HG02759 (cell line): Measurements from ENCODE around the gene ABCB11.

Experiments
- ATAC-seq: cut with Tn5 transposase; IDR thresholded peaks from one replicate; pipeline ENCODE4 v1.9.1; 2021; ENCODE audit warnings: mild to moderate bottlenecking, moderate library complexity; ENCODE audit not compliant: unreplicated experiment

The ABCB11 gene

GRCh38 chr2:169010633-169011460, 20.3 kb downstream of the ABCB11 start:
- no peak for ATAC-seq

GRCh38 chr2:169009865-169010579, 21.1 kb downstream of the ABCB11 start:
- peak; percentile 44 for ATAC-seq

DNA sequence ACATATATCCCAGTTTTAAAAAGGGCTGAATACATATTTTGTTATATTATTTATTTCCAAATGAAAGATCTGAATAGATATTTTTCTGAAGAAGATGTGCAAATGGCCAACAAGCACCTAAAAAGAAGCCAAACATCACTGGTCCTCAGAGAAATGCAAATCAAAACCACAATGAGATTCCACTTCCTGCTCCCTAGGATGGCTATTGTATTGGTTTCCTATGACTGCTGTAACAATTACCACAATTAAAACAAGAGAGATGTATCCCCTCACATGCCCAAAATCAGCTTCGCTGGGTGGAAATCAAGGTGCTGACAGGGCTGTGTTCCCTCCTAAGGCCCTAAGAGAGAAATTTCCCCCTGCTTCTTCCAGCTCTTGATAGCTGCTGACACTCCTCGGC, 23.2 kb downstream of the ABCB11 start:
- ATAC-seq: no peak

GRCh38 chr2:169007356-169007755, 23.8 kb downstream of the ABCB11 start:
- no peak for ATAC-seq

DNA sequence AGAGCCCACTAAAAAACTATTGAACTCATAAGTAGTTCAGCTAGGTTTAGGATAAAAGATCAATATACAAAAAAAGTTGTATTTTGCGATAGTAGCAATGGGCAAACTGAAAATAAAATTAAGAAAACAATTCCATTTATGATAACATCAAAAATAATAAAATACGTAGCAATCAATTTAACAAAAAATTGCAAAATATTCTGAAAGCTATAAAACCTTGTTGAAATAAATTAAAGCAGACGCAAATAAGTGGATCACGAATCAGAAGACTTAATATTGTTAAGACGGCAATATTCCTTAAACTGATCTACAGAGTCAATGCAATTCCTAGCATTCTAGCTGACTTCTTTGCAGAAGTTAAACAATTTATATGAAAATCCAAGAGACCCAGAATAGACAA, 24.5 kb downstream of the ABCB11 start:
- ATAC-seq: no peak

DNA sequence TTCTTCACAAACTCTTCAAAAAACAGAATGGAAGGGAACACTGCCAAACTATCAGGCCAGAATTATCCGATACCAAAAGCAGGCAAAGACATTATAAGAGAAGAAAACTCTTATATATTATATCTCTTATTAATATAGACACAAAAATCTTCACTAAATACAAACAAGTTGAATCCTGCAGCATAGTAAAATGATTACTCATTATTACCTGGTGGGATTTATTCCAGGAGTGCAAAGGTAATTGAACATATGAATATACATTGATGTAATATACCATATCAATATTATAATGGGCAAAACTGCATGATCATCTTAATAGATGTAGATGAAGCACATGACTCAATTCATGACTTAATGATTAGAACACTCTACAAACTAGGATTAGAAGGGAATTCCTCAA, 25.1 kb downstream of the ABCB11 start:
- ATAC-seq: no peak

DNA sequence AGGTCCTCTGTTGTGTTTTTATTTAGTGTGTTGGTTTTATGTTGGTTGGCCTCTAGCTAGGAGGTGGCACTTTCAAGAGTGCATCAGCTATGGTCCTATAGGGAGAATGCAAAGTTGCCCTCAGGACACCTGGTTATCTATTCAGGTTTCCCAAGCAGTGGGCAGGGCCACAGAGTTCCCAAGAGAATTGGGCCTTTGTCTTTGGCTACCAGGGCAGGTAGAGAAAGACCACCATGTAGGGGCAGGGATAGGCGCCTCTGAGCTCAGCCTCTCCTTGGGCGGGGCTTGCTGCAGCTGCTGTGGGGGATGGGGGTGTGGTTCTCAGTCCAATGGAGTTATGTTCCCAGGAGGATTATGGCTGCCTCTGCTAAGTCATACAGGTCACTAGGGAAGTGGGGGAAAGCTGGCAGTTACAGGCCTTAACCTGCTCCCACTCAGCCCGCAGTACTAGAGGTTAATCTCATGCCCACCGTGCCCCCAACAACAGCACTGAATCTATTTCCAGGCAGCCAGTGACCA, 26.0 kb downstream of the ABCB11 start:
- ATAC-seq: no peak

DNA sequence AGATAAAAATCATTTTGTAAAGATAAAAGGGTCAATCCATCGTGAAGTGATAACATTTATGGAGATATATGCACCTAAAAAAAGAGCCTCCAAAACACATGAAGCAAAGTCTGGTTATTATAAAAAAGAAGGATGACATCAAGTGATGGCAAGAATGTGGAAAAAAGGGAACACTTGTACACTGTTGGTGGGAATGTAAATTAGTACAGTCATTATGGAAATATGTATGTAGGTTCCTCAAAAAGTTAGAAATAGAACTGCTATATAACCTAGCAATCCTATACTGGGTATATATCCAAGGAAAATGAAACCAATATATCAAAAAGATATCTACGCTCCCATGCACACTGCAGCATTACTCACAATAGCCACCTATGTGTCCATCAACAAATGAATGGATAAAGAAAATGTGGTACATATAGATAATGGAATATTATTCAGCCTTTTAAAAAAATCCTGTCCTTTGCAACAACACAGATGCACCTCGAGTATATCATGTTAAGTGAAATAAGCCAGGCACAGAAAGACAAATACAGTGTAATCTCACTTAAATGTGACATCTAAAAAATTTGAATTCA, 28.9 kb downstream of the ABCB11 start:
- ATAC-seq: no peak

GRCh38 chr2:169001116-169001815, 29.9 kb downstream of the ABCB11 start:
- ATAC-seq: no peak

DNA sequence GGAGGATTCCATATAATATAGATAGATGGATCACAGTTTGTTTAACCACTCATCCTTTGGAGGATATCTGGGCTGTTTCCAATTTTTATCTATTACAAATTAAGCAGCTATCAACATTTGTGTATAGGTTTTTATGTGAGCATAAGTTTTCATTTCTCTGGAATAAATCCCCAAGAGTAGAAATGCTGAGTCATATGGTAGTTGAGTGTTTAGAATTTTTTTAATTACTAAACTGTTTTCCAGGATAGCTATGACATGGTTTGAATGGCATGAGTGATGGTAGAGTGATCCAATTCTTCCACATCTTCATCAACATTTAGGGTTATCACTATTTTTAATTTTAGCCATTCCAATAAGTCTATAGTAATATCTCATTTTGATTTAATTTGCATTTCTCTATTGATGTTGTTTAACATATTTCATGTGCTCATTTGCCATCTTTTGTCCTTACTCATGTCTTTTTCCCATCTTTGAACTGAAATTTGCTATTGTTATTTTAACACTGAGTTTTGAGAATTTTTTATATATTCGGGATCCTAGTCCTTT, 31.4 kb downstream of the ABCB11 start:
- ATAC-seq: no peak

- ATAC-seq: no peak
Measured at GRCh38 chr2:168998609-168999211, 32.4 kb downstream of the ABCB11 start.

DNA sequence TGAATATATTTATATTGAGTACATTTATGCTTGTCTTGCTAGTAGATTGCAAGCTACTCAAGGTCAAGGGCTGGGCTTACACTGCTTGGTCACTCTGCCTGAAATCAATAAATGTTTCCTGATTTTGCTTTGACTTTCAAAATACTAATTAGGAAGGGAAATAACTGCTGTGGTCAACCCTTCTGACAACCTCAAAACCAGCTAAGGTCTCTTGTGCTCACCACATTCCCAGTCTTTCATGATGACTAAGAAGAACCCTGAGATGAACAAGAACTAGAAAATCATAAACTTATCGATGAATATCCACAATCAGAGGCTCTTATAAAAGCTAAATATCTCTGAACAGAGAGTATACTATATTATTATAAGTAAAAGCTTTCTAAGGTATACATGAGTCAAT, 33.3 kb downstream of the ABCB11 start:
- no peak for ATAC-seq

- ATAC-seq: no peak
Measured at GRCh38 chr2:168997118-168997521, 34.0 kb downstream of the ABCB11 start.

GRCh38 chr2:168995744-168996143, 35.4 kb downstream of the ABCB11 start:
- ATAC-seq: no peak

DNA sequence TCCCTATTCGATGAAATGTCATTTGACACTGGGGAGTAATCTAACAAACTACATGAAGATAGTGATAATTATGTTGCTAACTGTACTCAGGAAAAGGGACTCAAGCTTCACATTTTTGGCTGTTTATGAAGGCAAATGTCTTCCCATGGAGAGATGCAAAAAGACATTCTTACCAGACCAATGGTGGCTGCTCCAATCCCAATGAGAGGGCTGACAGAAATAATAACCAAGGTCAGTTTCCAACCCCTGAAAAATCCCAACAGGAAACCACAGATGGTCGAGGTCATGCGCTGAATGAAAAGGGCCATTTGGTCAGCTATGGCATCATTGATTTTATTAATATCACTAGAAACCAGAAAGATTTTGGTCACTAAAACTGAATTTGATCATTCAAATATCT, 37.6 kb downstream of the ABCB11 start:
- no peak for ATAC-seq

- ATAC-seq: no peak
Measured at GRCh38 chr2:168992591-168993349, 38.4 kb downstream of the ABCB11 start.

GRCh38 chr2:168992026-168992425, 39.1 kb downstream of the ABCB11 start:
- no peak for ATAC-seq

DNA sequence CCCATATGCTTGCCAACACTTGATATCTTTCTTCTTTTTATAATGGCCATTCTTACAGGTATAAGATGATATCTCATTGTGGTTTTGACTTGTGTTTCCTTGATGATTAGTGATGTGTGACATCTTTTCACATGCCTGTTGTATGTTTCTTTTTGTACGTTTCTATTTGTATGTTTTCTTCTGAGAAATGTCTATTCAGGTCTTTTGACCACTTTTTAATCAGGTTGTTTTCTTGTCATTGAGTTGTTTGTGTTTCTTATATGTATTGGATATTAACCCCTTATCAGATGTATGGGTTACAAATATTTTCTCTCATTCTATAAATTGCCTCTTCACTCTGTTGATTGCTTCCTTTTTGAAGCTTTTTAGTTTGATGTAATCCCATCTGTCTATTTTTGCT, 42.4 kb downstream of the ABCB11 start:
- ATAC-seq: no peak

DNA sequence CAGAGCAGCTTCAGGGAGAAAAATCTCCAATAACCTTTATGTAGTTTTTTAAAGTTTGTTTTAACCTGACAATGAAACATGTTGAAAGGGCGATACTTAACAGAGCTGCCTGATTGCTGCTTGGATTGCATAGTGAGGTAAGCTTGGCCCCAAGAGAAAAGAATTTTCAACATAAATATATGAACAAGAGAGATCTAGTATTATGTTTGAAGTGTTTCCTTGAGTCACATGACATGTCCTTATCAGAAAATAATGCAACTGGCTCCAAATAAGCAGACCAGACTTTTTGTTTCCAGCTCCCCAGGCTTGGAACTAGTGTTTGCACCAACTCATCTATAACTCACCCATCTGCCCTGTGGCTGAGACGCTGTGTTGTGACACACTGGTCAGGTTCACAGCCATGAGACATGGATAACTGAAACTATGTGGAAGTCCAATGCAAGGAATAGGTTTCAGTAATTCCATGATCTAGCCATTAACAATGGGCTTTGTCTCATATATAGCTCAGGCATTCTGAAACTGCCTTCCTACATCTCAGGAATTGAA, 44.7 kb downstream of the ABCB11 start:
- no peak for ATAC-seq
